ENCODE data around the gene KBTBD6. TPM values are rescaled to one million over a fixed set of nuclear protein-coding genes. Genes with fewer than 3 reads are reported as not detected.
A peak's percentile ranks its signal among the peaks of the same experiment; 100 is the strongest.
"Not testable (repeated sequence)": the region's sequence is repeated elsewhere in the genome, so short reads cannot be mapped to it uniquely, and the experiment has no call there.

KBTBD6 gene
- total RNA-seq, 1 donor from 2014 or later: 6.0 TPM

- Mint-ChIP-seq H3K27ac (no peak overlapping the region), H3K4me1 (no peaks in the 10 kb centered on the region), H3K9me3 (no peaks in the 10 kb centered on the region), H3K27me3 (no peaks in the 10 kb centered on the region), H3K36me3 (ENCODE audit: low read depth) (no peaks in the 10 kb centered on the region), H3K4me3 (no peak overlapping the region)
- POLR2A ChIA-PET: no interaction called here
- TF ChIP-seq CTCF (IDR thresholded peaks at IDR 0.05): no peak
- CTCF ChIA-PET: no interaction called here
- ATAC-seq (ENCODE audit: low read depth) (no peak), DNase-seq (no peak)
- intact Hi-C loops (cut with micrococcal nuclease): no loop called here
These were observed 25.0 kb downstream of the KBTBD6 start for GRCh38 chr13:41107584-41108014.

- CTCF ChIA-PET: no interaction called here
- no peak for TF ChIP-seq CTCF (IDR thresholded peaks at IDR 0.05)
- Mint-ChIP-seq H3K27ac (no peak overlapping the region), H3K4me3 (no peak overlapping the region), H3K27me3 (no peaks in the 10 kb centered on the region), H3K36me3 (ENCODE audit: low read depth) (no peaks in the 10 kb centered on the region), H3K4me1 (no peaks in the 10 kb centered on the region), H3K9me3 (no peaks in the 10 kb centered on the region)
- ATAC-seq (ENCODE audit: low read depth) (no peak), DNase-seq (no peak)
- POLR2A ChIA-PET: no interaction called here
- intact Hi-C loops (cut with micrococcal nuclease): no loop called here
These were observed 25.5 kb downstream of the KBTBD6 start for GRCh38 chr13:41107104-41107571.

- Mint-ChIP-seq H3K9me3 (no peaks in the 10 kb centered on the region), H3K27me3 (no peaks in the 10 kb centered on the region), H3K4me1 (no peaks in the 10 kb centered on the region), H3K4me3 (no peak overlapping the region), H3K27ac (no peak overlapping the region), H3K36me3 (ENCODE audit: low read depth) (no peaks in the 10 kb centered on the region)
- intact Hi-C loops (cut with micrococcal nuclease): no loop called here
- ChIA-PET POLR2A (no interaction called here), CTCF (no interaction called here)
- TF ChIP-seq CTCF (IDR thresholded peaks at IDR 0.05): no peak
- ATAC-seq (ENCODE audit: low read depth): no peak
- no peak for DNase-seq
These were observed 32.6 kb downstream of the KBTBD6 start for GRCh38 chr13:41099986-41100385.

GRCh38 chr13:41098761-41099160, 33.8 kb downstream of the KBTBD6 start:
- ChIA-PET POLR2A (no interaction called here), CTCF (no interaction called here)
- Mint-ChIP-seq H3K27ac (no peak overlapping the region), H3K9me3 (no peaks in the 10 kb centered on the region), H3K4me1 (no peaks in the 10 kb centered on the region), H3K36me3 (ENCODE audit: low read depth) (no peaks in the 10 kb centered on the region), H3K4me3 (no peak overlapping the region), H3K27me3 (no peaks in the 10 kb centered on the region)
- ATAC-seq (ENCODE audit: low read depth) (no peak), DNase-seq (no peak)
- no peak for TF ChIP-seq CTCF (IDR thresholded peaks at IDR 0.05)
- intact Hi-C loops (cut with micrococcal nuclease): no loop called here

GRCh38 chr13:41095681-41096080, 36.9 kb downstream of the KBTBD6 start:
- H3K9me3 Mint-ChIP-seq; H3K27ac Mint-ChIP-seq; H3K4me1 Mint-ChIP-seq; DNase-seq; intact Hi-C loops (cut with micrococcal nuclease); H3K4me3 Mint-ChIP-seq; ATAC-seq (ENCODE audit: low read depth); H3K36me3 Mint-ChIP-seq (ENCODE audit: low read depth); H3K27me3 Mint-ChIP-seq; POLR2A ChIA-PET; CTCF ChIA-PET: not testable (repeated sequence)

- H3K36me3 Mint-ChIP-seq (ENCODE audit: low read depth): peaks cover 13% of the 10 kb centered on the region
- ATAC-seq (ENCODE audit: low read depth) (peak; percentile 25), DNase-seq (no peak)
- TF ChIP-seq CTCF (IDR thresholded peaks at IDR 0.05): no peak
- ChIA-PET POLR2A (no interaction called here), CTCF (interaction anchor here (1.3 to 1.4 kb wide), 2 partner anchors 12 to 136 kb away, joined by 3 read pairs; no protein-coding TSS in a partner anchor)
- intact Hi-C loops (cut with micrococcal nuclease): no loop called here
- H3K4me1 Mint-ChIP-seq: peaks cover 10% of the 10 kb centered on the region
- no peak overlapping the region for H3K4me3 Mint-ChIP-seq
- no peaks in the 10 kb centered on the region for H3K9me3 Mint-ChIP-seq
- H3K27ac Mint-ChIP-seq: no peak overlapping the region
- H3K27me3 Mint-ChIP-seq: no peaks in the 10 kb centered on the region
These were observed 46.5 kb downstream of the KBTBD6 start for GRCh38 chr13:41085961-41086585.
